ENCODE measurements around the gene GSC. TPM values are rescaled to one million over a fixed set of nuclear protein-coding genes. Genes with fewer than 3 reads are reported as not detected.
"Not testable (repeated sequence)": the region's sequence is repeated elsewhere in the genome, so short reads cannot be mapped to it uniquely, and the experiment has no call there.

GSC gene
- polyA plus RNA-seq, 4 donors = not detected

DNA sequence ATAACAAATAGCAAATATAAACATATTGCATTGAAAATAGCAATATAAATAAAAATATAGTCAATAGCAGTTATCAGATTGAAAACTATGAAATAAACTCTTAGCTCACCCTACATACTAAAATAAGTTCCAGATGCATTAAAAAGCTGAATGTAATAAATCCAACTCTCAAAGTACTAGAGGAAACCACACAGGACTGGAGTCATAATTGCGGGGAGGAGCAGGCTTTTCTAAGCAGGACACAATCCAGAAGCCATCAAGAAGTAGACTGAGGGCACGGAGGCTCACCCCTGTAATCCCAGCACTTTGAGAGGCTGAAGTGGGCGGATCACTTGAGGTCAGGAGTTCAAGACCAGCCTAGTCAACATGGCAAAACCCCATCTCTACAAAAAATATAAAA is 22.2 kb downstream of the GSC start:
- no peak for DNase-seq (ENCODE audit: low read depth in 4 of 4, low spot score in 2 of 4)

DNA sequence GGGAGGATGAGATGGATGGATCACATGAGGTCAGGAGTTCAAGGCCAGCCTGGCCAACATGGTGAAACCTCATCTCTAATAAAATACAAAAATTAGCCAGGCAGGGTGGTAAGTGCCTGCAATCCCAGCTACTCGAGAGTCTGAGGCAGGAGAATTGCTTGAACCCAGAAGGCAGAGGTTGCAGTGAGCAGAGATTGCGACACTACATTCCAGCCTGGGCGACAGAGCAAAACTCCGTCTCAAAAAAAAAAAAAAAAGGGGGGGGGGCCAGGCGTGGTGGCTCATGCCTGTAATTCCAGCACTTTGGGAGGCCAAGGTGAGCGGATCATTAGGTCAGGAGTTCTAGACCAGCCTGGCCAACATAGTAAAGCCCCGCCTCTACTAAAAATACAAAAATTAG is 22.8 kb downstream of the GSC start:
- not testable (repeated sequence) for DNase-seq (ENCODE audit: low read depth in 4 of 4, low spot score in 2 of 4)

DNA sequence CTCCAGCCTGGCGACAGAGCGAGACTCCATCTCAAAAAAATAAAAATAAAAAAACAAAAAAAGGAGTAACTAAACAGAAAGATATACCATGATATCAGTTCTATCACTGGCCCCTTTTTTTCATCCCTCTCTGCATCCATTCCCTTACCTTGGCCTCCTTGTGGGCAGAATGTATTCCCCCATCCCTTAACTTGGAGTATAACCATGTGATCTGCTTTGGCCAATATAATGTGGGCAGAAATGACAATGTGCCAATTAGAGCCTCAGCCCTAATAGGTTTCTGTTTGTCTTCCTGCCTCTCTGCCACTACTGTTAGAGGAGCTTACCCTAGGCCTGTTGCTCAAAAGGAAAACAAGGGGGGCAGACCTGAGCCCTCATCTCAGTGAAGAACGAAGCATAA is 23.8 kb downstream of the GSC start:
- no peak for DNase-seq (ENCODE audit: low read depth in 4 of 4, low spot score in 2 of 4)

DNA sequence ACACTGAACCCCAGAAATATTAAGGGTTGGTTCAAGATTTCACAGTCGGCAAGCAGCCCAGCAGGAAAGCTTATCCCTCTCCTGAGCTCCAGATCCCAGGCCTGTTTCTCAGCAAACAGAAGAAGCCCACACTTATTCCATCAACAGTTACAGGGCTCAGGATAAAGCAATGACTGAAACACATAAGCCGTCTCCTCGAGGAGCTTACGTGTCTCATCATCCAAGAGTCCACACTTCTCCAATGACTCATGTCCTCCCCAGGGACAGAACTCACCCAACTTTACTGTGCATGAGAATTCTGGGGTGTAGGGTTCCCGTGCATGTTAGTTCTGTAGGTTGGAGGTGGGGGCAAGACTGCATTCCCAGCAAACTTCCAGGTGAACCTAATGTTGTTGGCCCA is 31.2 kb downstream of the GSC start:
- DNase-seq (ENCODE audit: low read depth in 4 of 4, low spot score in 2 of 4) = no peak

DNA sequence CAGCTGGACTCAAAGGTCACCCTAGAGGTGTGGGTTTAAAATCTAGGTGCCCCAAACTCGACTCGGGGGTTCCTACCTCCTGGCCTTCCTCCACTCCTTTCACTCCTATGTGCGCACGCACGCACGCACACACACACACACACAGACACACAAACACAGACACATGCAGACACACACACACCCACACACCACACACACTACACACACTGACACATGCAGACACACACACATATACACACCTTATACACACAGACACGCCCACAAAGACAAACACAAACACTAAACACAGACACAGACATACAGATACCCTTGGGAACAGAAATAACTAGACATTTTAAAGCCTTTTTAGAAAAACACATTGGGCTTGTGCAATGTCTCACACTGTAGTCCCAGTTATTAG is 31.8 kb downstream of the GSC start:
- no peak for DNase-seq (ENCODE audit: low read depth in 4 of 4, low spot score in 2 of 4)

DNA sequence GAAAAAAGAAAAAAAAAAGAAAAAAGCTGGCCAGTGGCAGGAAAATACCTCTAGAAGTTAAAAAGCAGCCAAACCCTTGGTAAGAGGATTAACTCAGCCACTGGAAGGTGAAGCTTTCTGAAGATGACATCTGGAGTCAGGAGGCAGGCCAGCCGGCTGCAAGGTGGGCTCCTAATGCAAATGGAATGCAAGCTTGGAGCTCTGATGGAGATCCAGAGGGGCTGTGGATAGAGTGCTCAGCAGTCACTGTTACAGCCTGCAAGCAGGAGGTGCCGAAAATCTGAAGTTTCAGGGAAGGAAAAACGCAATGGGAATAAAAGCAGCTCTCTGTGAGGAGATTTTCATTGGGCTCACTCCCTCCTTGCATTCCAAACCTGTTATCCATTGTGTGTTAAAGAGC is 41.0 kb downstream of the GSC start:
- DNase-seq (ENCODE audit: low read depth in 4 of 4, low spot score in 2 of 4) = no peak

DNA sequence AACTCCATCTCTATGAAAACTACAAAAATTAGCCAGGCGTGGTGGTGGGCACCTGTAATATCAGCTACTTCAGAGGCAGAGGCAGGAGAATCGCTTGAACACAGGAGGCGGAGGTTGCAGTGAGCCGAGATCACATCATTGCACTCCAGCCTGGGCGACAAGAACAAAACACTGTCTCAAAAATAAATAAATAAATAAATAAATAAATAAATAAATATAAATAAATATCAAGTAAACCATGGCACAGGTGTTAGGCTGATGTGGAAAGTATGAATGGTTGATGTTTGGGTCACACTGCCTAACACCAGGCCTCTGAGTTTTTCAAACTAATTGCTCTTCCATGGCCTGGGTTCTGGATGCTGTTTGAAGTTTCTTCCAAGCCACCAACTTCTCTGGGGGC is 41.5 kb downstream of the GSC start:
- not testable (repeated sequence) for DNase-seq (ENCODE audit: low read depth in 4 of 4, low spot score in 2 of 4)

DNA sequence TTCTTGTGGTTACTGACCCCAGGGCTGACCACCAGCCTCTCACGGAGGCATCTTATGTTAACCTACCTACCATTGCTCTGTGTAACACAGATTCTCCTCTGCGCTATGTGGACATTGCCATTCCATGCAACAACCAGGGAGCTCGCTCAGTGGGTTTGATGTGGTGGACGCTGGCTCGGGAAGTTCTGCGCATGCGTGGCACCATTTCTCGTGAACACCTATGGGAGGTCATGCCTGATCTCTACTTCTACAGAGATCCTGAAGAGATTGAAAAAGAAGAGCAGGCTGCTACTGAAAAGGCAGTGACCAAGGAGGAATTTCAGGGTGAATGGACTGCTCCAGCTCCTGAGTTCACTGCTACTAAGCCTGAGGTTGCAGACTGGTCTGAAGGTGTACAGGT is 43.3 kb downstream of the GSC start:
- not testable (repeated sequence) for DNase-seq (ENCODE audit: low read depth in 4 of 4, low spot score in 2 of 4)

DNA sequence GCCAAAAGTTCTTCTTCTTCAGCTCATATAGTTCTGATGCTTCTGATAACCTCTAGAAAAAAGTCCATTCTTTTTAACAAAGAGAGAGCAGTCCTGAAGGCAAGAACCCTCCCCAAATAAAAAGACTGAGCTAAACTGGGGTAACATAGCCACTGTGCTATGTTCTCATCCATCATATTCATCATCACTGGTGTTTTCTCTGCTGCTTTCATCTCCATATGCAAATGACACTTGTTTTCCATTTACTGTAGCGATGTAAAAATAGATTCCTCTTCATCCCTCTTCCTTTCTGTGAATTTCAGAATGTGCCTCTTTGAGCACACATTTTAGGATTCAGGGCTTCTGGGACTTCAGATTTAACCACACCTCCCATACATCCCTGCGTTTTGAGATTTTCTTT is 44.9 kb downstream of the GSC start:
- no peak for DNase-seq (ENCODE audit: low read depth in 4 of 4, low spot score in 2 of 4)

DNA sequence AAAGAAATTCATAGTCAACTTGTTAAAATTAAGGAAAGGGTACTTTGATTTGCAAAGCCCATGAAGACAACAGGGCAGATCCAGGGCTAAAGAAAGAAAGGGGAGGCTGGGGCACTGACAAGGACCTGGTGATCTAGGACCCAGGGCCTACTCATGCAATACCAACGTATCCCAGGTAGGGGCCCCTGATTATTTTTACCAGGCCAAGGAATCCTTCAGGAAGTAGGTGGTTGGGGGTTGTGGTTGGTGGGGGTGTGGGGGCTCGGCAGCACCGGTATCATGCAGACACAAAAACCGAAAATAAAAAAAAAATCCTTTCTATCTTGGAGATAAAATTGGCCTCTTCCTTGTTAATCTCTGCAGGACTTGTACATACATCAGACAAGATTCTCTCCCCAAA is 47.5 kb downstream of the GSC start:
- no peak for DNase-seq (ENCODE audit: low read depth in 4 of 4, low spot score in 2 of 4)

Other genes starting within 250 kb of the GSC start
- gene SERPINA4, start 208.7 kb downstream of the GSC start, polyA plus RNA-seq (ENCODE audit: insufficient read length in 4 of 4) = 1 to 10 TPM; 1.0 to 3.8 (median 1.3) TPM
- 10 to 100 TPM in 2 of 4 donors, 1 to 10 TPM in 2; 9.1 to 17.1 (median 11.8) TPM for gene SERPINA5, start 188.7 kb downstream of the GSC start, polyA plus RNA-seq (ENCODE audit: insufficient read length in 4 of 4)
- gene SERPINA3, start 157.7 kb downstream of the GSC start, polyA plus RNA-seq (ENCODE audit: insufficient read length in 4 of 4) = 1 to 10 TPM in 1 of 4 donors, under 1 TPM in 2, not detected in 1; 0.21 to 1.2 (median 0.48) TPM

All from left renal cortex interstitium (tissue), 4 donors.